Measurements from ENCODE around the gene UBE2N.

GRCh38 chr12:93442411-93443340 lies 929 bp upstream of the UBE2N start:
- TF ChIP-seq CTCF (IDR thresholded peaks at IDR 0.05) (no peak), POLR2A (IDR thresholded peaks at IDR 0.05) (no peak)
